ENCODE data around the gene ACVR1B. TPM values are rescaled to one million over a fixed set of nuclear protein-coding genes. Genes with fewer than 3 reads are reported as not detected.

The ACVR1B gene
- total and polyA plus RNA-seq, 2 donors (not counting 3 experiments of a cell fraction or from before 2014, with no cell fraction given) = 29.0 to 33.7 TPM

GRCh38 chr12:52044292-52044983 lies 92.9 kb downstream of the ACVR1B start:
- ChIA-PET POLR2A (interaction anchor here (0.6 to 1.1 kb wide), 4 partner anchors 12 to 74 kb away, joined by 3 to 5 read pairs (median 4); partner anchors contain the start of gene ATG101), CTCF (interaction anchor here (0.7 to 8.7 kb wide), 8 partner anchors 12 to 76 kb away, joined by 3 to 67 read pairs (median 6); partner anchors contain the start of gene ATG101)
- TF ChIP-seq FOS (IDR thresholded peaks at IDR 0.05; ENCODE audit: borderline replicate concordance, insufficient read depth, low read length) (no peak), JUN (IDR thresholded peaks at IDR 0.05; ENCODE audit: borderline replicate concordance, insufficient read depth, insufficient read length, low read depth) (peak; percentile 26)
- H3K9ac ChIP-seq (replicated peaks; ENCODE audit: extremely low read depth, insufficient read depth, low read length) = peak overlapping the region; percentile 41
- H3K9me1 ChIP-seq (replicated peaks; ENCODE audit: control insufficient read depth, extremely low read depth, insufficient read depth, low read length) = no peaks in the 10 kb centered on the region
- DNase-seq (ENCODE audit: low read depth, low spot score) (peak; percentile 70), FAIRE-seq (peak; percentile 84)
- no peaks in the 10 kb centered on the region for H4K20me1 ChIP-seq (replicated peaks; ENCODE audit: control insufficient read depth, extremely low read depth, insufficient read depth, low read length)
- intact Hi-C loops (cut with micrococcal nuclease) = no loop called here
- H3K4me1 ChIP-seq (ENCODE audit: control insufficient read depth, extremely low read depth, insufficient read depth, low read length) = peaks cover 25% of the 10 kb centered on the region
- dilution Hi-C loops (cut with MboI; ENCODE audit: extremely low pct_ligation_motif_present, low sequenced_read_pairs) = no loop called here
- no peaks in the 10 kb centered on the region for H3K27me3 ChIP-seq (ENCODE audit: control insufficient read depth in 2 of 2, insufficient read depth in 2 of 2, low read length in 2 of 2)
- H3K79me2 ChIP-seq (ENCODE audit: control insufficient read depth, insufficient read depth, low read length) = no peaks in the 10 kb centered on the region
- H3K36me3 ChIP-seq (ENCODE audit: control insufficient read depth in 2 of 2, extremely low read depth in 1 of 2, insufficient read depth in 2 of 2, low read length in 2 of 2) = no peaks in the 10 kb centered on the region
- peak overlapping the region; percentile 28 for H2AFZ ChIP-seq (ENCODE audit: low read depth, low read length)
- no TSS peak for BruUV-seq (replicated peaks)
- no peak overlapping the region for H3K4me3 ChIP-seq (replicated peaks in 1 of 3; ENCODE audit: insufficient read depth in 1 of 3, low read depth in 1 of 3, low read length in 3 of 3)
- H3K27ac ChIP-seq (ENCODE audit: insufficient read depth, low read depth, low read length) = peak overlapping the region; percentile 75
- no peaks in the 10 kb centered on the region for H3K9me3 ChIP-seq (replicated peaks; ENCODE audit: control insufficient read depth, insufficient read depth, low read length)
- H3K4me2 ChIP-seq (ENCODE audit: insufficient read depth, low read length) = peak overlapping the region; percentile 62

- Histone ChIP-seq H3K36me3 (ENCODE audit: control insufficient read depth in 2 of 2, extremely low read depth in 1 of 2, insufficient read depth in 2 of 2, low read length in 2 of 2) (no peaks in the 10 kb centered on the region), H3K27ac (ENCODE audit: insufficient read depth, low read depth, low read length) (peak overlapping the region; percentile 75), H3K4me3 (replicated peaks in 1 of 3; ENCODE audit: insufficient read depth in 1 of 3, low read depth in 1 of 3, low read length in 3 of 3) (no peak overlapping the region), H3K4me2 (ENCODE audit: insufficient read depth, low read length) (no peak overlapping the region), H3K9me3 (replicated peaks; ENCODE audit: control insufficient read depth, insufficient read depth, low read length) (no peaks in the 10 kb centered on the region), H3K9me1 (replicated peaks; ENCODE audit: control insufficient read depth, extremely low read depth, insufficient read depth, low read length) (no peaks in the 10 kb centered on the region), H3K79me2 (ENCODE audit: control insufficient read depth, insufficient read depth, low read length) (no peaks in the 10 kb centered on the region), H2AFZ (ENCODE audit: low read depth, low read length) (peak overlapping the region; percentile 41), H4K20me1 (replicated peaks; ENCODE audit: control insufficient read depth, extremely low read depth, insufficient read depth, low read length) (no peaks in the 10 kb centered on the region), H3K27me3 (ENCODE audit: control insufficient read depth in 2 of 2, insufficient read depth in 2 of 2, low read length in 2 of 2) (no peaks in the 10 kb centered on the region), H3K9ac (replicated peaks; ENCODE audit: extremely low read depth, insufficient read depth, low read length) (no peak overlapping the region), H3K4me1 (ENCODE audit: control insufficient read depth, extremely low read depth, insufficient read depth, low read length) (peaks cover 34% of the 10 kb centered on the region)
- intact Hi-C loops (cut with micrococcal nuclease) = no loop called here
- BruUV-seq (replicated peaks) = no TSS peak
- ChIA-PET POLR2A (interaction anchor here (0.6 kb wide), 1 partner anchor 39 kb away, joined by 3 read pairs; no protein-coding TSS in a partner anchor), CTCF (interaction anchor here (0.9 to 3.7 kb wide), 4 partner anchors 11 to 23 kb away, joined by 3 to 29 read pairs (median 6); no protein-coding TSS in a partner anchor)
- TF ChIP-seq EZH2 (IDR thresholded peaks at IDR 0.05; ENCODE audit: borderline replicate concordance, low read depth, low read length, severe bottlenecking) (no peak), POLR2AphosphoS5 (IDR thresholded peaks at IDR 0.05; ENCODE audit: insufficient read depth, low read depth, low read length) (no peak), GATA2 (IDR thresholded peaks at IDR 0.05; ENCODE audit: insufficient read depth, insufficient read length, low read depth, low read length) (no peak), POLR2A (IDR thresholded peaks at IDR 0.05; ENCODE audit: low read depth, low read length) (no peak)
- dilution Hi-C loops (cut with MboI; ENCODE audit: extremely low pct_ligation_motif_present, low sequenced_read_pairs) = no loop called here
- FAIRE-seq (no peak), DNase-seq (ENCODE audit: low read depth, low spot score) (peak; percentile 42)
Observed at GRCh38 chr12:52045794-52046199, 94.3 kb downstream of the ACVR1B start.

Small RNAs within 50 kb of the gene (small RNA-seq; reads per million reads assigned to genes)
- 2.2 reads per million, percentile 4 among the genes with 10 or more reads in this experiment for gene RNU6-574P (ENCODE audit: insufficient read depth, insufficient read length, low read depth, low replicate concordance)

Other genes with a start within 250 kb of the ACVR1B start
- 2.4 and 2.5 TPM in 2 replicates for gene FIGNL2, start 103.0 kb upstream of the ACVR1B start, total RNA-seq
- gene FIGNL2, start 103.0 kb upstream of the ACVR1B start, polyA plus RNA-seq = 1.4 and 1.5 TPM in 2 replicates
- 0.95 and 1.2 TPM in 2 replicates for gene ANKRD33, start 63.6 kb upstream of the ACVR1B start, total RNA-seq
- gene ANKRD33, start 63.6 kb upstream of the ACVR1B start, polyA plus RNA-seq = 0.80 and 0.92 TPM in 2 replicates
- 404 and 427 TPM in 2 replicates for gene ACVRL1, start 44.2 kb upstream of the ACVR1B start, total RNA-seq
- gene ACVRL1, start 44.2 kb upstream of the ACVR1B start, polyA plus RNA-seq = 355 and 403 TPM in 2 replicates
- 87.5 and 88.4 TPM in 2 replicates for gene TAMALIN, start 55.2 kb downstream of the ACVR1B start, total RNA-seq
- gene TAMALIN, start 55.2 kb downstream of the ACVR1B start, polyA plus RNA-seq = 50.0 and 53.3 TPM in 2 replicates
- gene NR4A1, start 99.7 kb downstream of the ACVR1B start, total RNA-seq = 6.8 and 10.2 TPM in 2 replicates
- 13.4 and 18.2 TPM in 2 replicates for gene NR4A1, start 99.7 kb downstream of the ACVR1B start, polyA plus RNA-seq
- gene ATG101, start 118.3 kb downstream of the ACVR1B start, total RNA-seq = 41.6 and 43.3 TPM in 2 replicates
- 67.5 and 78.4 TPM in 2 replicates for gene ATG101, start 118.3 kb downstream of the ACVR1B start, polyA plus RNA-seq
- gene SMIM41, start 128.0 kb downstream of the ACVR1B start, total RNA-seq = not detected in 2 replicates
- gene SMIM41, start 128.0 kb downstream of the ACVR1B start, polyA plus RNA-seq = not detected in 2 replicates
- 21.7 and 23.7 TPM in 2 replicates for gene KRT80, start 240.3 kb downstream of the ACVR1B start, total RNA-seq
- gene KRT80, start 240.3 kb downstream of the ACVR1B start, polyA plus RNA-seq = 12.3 and 13.6 TPM in 2 replicates